NCI-H2196 treated with DMSO at 0.1 percent for 48 hours (cell line): ENCODE data around the gene C19orf73.
A peak's percentile ranks its signal among the peaks of the same experiment; 100 is the strongest.

Experiments
- DNase-seq: peaks from one replicate; lab custom pipeline; 2025; ENCODE audit not compliant: unreplicated experiment; lab: John Stamatoyannopoulos, UW

Gene C19orf73

GRCh38 chr19:49103331-49104085 lies 15.4 kb downstream of the C19orf73 start:
- DNase-seq, result no peak

- DNase-seq, result no peak
Measured at GRCh38 chr19:49102303-49102702, 16.6 kb downstream of the C19orf73 start.

- DNase-seq, result no peak
Measured at GRCh38 chr19:49101160-49101559, 17.8 kb downstream of the C19orf73 start.

DNA sequence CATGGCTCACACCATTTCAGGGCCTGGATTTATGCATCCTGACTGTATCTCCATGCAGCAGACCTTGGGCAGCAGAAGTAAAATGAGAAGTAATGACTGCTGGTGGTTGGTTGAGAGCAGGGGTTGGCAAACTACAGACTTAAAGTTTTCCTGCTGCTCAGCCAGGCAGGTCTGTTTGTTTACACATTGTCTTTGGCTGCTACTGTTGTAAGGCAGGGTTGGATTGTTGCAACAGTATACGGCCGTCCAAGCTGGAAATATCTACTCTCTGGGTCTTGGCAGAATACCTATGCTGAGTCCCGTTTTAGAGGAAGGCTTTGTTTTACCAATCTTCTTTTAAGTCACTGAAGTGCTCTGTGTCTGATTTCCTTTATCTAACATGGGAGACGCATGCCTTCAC lies 20.1 kb downstream of the C19orf73 start:
- no peak for DNase-seq

GRCh38 chr19:49097453-49098288 lies 21.3 kb downstream of the C19orf73 start:
- DNase-seq, result peak; percentile 85

GRCh38 chr19:49094505-49095482 lies 24.1 kb downstream of the C19orf73 start:
- no peak for DNase-seq

DNA sequence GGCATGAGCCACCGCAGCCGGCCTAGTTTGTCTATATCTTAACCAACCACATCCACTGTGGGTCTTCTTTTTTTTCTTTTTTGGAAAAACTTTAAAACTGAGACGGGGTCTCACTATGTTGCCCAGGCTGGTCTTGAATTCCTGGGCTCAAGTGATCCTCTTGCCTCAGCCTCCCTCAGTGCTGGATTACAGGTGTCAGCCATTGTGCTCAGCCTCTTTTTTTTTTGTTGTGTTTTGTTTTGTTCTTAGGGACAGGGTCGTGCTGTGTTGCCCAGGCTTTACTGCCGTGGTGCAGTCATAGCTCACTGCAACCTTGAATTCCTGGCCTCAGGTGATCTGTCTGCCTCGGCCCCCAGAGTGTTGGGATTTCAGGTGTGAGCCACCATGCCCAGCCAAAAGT lies 26.3 kb downstream of the C19orf73 start:
- no peak for DNase-seq

DNA sequence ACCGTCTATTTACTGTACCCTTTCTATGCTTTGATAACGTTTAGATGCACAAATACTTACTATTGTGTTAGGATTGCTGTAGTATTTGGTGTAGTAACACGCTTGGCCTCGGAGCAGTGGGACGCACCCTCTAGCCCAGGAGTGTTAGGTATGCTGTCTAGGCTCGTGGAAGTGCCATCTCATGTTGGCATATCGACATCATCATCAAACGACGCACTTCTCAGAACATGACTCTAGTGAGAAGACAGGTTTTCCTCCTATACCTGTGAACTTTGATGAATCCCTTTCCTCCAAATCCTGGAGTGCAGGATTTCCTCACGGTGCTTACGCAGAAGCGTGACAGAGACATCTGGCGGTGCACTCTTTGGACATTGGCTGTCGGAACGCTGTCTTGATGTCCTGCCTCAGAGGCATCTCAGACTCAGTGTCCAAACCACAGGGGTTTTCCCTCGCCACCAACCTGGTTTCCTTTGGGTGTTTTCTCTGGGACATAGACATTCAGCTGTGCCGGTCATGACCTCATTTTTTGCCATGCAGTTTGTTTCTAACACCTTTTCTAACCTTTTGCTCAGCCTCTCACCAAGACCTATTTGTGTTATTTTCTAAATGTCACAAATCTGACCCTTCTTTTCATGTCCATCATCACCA lies 27.4 kb downstream of the C19orf73 start:
- no peak for DNase-seq

DNA sequence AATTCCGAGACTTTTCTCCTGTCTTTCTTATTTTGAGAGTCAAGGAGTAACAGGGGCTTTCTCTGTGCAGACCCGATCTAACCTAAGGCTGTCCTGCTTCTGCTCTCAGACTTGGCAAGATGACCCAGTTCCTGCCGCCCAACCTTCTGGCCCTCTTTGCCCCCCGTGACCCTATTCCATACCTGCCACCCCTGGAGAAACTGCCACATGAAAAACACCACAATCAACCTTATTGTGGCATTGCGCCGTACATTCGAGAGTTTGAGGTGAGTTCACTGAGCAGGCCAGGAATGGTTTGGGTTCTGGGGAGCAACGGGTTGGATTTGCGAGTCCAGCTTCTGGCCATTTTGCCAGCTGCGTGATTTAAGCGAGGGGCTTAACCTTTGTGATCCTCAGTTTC lies 32.6 kb downstream of the C19orf73 start:
- DNase-seq, result no peak

DNA sequence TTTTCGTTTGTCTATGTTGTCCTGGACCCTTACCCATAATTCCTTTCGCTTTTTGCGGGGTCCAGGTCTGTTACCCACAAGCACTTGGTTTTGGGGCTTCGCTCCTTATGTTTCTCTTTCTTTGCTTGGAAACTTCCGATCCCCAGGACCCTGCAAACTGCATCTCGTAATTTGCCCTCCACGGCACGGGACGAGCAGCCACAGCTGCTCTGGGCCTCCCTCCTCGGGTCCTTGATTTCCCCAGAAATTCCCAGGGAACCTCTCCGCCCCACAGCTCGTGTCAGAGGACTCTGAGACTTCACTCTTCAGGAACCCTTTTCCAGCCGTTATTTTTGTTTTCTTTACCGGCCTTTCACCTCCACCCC lies 33.1 kb downstream of the C19orf73 start:
- DNase-seq, result no peak

- peak; percentile 99 for DNase-seq
Measured at GRCh38 chr19:49085020-49085867, 33.7 kb downstream of the C19orf73 start, which contains the start of gene SNRNP70. Gene SNRNP70 (plus strand): TSS chr19:49085451. CDS start chr19:49086415, 964 bp downstream.

- DNase-seq, result no peak
Measured at GRCh38 chr19:49084206-49085019, 34.5 kb downstream of the C19orf73 start.

- DNase-seq, result no peak
Measured at GRCh38 chr19:49081273-49081672, 37.7 kb downstream of the C19orf73 start.

GRCh38 chr19:49080392-49080791 lies 38.6 kb downstream of the C19orf73 start:
- no peak for DNase-seq

DNA sequence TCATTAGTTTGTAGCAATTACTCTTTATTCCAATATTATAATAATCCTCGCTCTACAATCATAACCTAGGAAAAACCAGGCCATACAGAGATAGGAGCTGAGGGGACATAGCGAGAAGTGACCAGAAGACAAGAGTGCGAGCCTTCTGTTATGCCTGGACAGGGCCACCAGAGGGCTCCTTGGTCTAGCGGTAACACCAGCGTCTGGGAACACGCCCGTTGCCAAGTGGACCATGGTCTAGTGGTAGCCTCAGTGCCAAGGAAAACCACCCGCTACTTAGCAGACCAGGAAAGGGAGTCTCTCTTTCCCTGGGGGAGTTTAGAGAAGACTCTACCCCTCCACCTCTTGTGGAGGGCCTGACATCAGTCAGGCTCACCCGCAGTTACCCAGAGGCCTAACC lies 44.1 kb downstream of the C19orf73 start:
- DNase-seq, result peak; percentile 29

DNA sequence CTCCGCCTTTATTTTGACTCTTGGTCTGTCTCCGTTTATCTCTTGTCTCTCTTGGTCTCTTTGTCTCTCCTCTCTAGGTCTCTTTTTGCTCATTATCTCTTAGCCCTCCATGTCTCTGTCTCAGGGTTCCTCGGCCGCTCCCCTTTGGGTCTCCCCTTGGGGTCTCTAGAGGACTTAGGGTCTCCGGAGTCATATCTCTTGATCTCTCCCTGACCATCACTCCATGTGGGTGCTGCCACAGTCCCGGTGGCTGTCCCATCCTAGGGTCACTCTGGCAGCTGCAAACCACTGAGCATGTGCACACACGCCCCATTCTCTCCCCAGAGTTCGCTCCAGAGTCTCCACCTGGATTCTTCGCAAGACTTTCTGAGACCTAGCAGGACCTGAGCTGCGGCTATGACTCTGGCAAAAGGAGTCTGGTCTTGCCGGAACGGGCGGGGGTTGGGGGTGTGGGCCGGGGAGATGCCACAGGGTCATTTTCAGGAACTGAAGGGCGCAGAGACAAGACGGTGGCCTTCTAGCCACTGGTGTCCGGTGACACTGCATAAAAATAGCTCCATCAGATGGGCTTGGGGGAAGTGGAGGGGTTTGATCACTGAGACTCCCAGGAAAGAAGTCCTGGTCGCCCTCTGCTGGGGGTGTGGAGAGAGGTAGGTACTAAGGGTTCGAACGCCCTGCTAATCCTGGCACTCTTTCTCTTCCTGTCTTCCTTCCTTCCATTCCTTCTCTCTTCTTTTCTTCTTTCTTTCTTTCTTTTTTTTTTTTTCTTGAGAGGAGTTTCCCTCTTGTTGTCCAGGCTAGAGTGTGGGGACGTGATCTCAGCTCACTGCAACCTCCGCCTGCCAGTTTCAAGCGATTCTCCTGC lies 45.2 kb downstream of the C19orf73 start:
- no peak for DNase-seq

- no peak for DNase-seq
Measured at GRCh38 chr19:49071860-49072547, 46.9 kb downstream of the C19orf73 start.
